Measurements from ENCODE around the gene NSUN6.
"Not testable (repeated sequence)": the region's sequence is repeated elsewhere in the genome, so short reads cannot be mapped to it uniquely, and the experiment has no call there.

The NSUN6 gene

GRCh38 chr10:18594574-18595156, 56.7 kb downstream of the NSUN6 start:
- Histone ChIP-seq H3K4me1 (ENCODE audit: control insufficient read depth, insufficient read depth, low read length) (no peaks in the 10 kb centered on the region), H3K4me3 (ENCODE audit: low read length) (no peak overlapping the region), H3K36me3 (ENCODE audit: control insufficient read depth, insufficient read depth, low read length) (no peaks in the 10 kb centered on the region), H3K27me3 (ENCODE audit: control insufficient read depth, insufficient read depth, low read length) (no peaks in the 10 kb centered on the region), H3K9me3 (ENCODE audit: control insufficient read depth, low read length) (no peaks in the 10 kb centered on the region), H3K9ac (ENCODE audit: low read length) (no peak overlapping the region)

GRCh38 chr10:18591141-18591540, 60.2 kb downstream of the NSUN6 start:
- H3K4me3 ChIP-seq (ENCODE audit: low read length); H3K9ac ChIP-seq (ENCODE audit: low read length); H3K36me3 ChIP-seq (ENCODE audit: control insufficient read depth, insufficient read depth, low read length); H3K4me1 ChIP-seq (ENCODE audit: control insufficient read depth, insufficient read depth, low read length); H3K9me3 ChIP-seq (ENCODE audit: control insufficient read depth, low read length); H3K27me3 ChIP-seq (ENCODE audit: control insufficient read depth, insufficient read depth, low read length): not testable (repeated sequence)

- H3K27me3 ChIP-seq (ENCODE audit: control insufficient read depth, insufficient read depth, low read length); H3K4me1 ChIP-seq (ENCODE audit: control insufficient read depth, insufficient read depth, low read length); H3K9ac ChIP-seq (ENCODE audit: low read length); H3K36me3 ChIP-seq (ENCODE audit: control insufficient read depth, insufficient read depth, low read length); H3K4me3 ChIP-seq (ENCODE audit: low read length); H3K9me3 ChIP-seq (ENCODE audit: control insufficient read depth, low read length): not testable (repeated sequence)
Observed at GRCh38 chr10:18586637-18587036, 64.8 kb downstream of the NSUN6 start.

- Histone ChIP-seq H3K4me1 (ENCODE audit: control insufficient read depth, insufficient read depth, low read length) (no peaks in the 10 kb centered on the region), H3K4me3 (ENCODE audit: low read length) (no peak overlapping the region), H3K9me3 (ENCODE audit: control insufficient read depth, low read length) (no peaks in the 10 kb centered on the region), H3K36me3 (ENCODE audit: control insufficient read depth, insufficient read depth, low read length) (no peaks in the 10 kb centered on the region), H3K9ac (ENCODE audit: low read length) (no peak overlapping the region), H3K27me3 (ENCODE audit: control insufficient read depth, insufficient read depth, low read length) (no peaks in the 10 kb centered on the region)
Observed at GRCh38 chr10:18583575-18584270, 67.7 kb downstream of the NSUN6 start.

- H3K27me3 ChIP-seq (ENCODE audit: control insufficient read depth, insufficient read depth, low read length): no peaks in the 10 kb centered on the region
Observed at GRCh38 chr10:18582803-18583202, 68.6 kb downstream of the NSUN6 start.

GRCh38 chr10:18577823-18578685, 73.3 kb downstream of the NSUN6 start:
- H3K4me3 ChIP-seq (ENCODE audit: low read length): no peak overlapping the region
- no peak overlapping the region for H3K9ac ChIP-seq (ENCODE audit: low read length)
- H3K36me3 ChIP-seq (ENCODE audit: control insufficient read depth, insufficient read depth, low read length): no peaks in the 10 kb centered on the region
- no peaks in the 10 kb centered on the region for H3K4me1 ChIP-seq (ENCODE audit: control insufficient read depth, insufficient read depth, low read length)
- no peaks in the 10 kb centered on the region for H3K27me3 ChIP-seq (ENCODE audit: control insufficient read depth, insufficient read depth, low read length)
- H3K9me3 ChIP-seq (ENCODE audit: control insufficient read depth, low read length): no peaks in the 10 kb centered on the region

More at GRCh38 chr10:18582803-18583202, 68.6 kb downstream of the NSUN6 start:
- no peaks in the 10 kb centered on the region for H3K9me3 ChIP-seq (ENCODE audit: control insufficient read depth, low read length)
- H3K9ac ChIP-seq (ENCODE audit: low read length): no peak overlapping the region
- H3K4me3 ChIP-seq (ENCODE audit: low read length): no peak overlapping the region
- no peaks in the 10 kb centered on the region for H3K4me1 ChIP-seq (ENCODE audit: control insufficient read depth, insufficient read depth, low read length)
- no peaks in the 10 kb centered on the region for H3K36me3 ChIP-seq (ENCODE audit: control insufficient read depth, insufficient read depth, low read length)

GRCh38 chr10:18576586-18576985, 74.8 kb downstream of the NSUN6 start:
- H3K9ac ChIP-seq (ENCODE audit: low read length): no peak overlapping the region
- no peaks in the 10 kb centered on the region for H3K9me3 ChIP-seq (ENCODE audit: control insufficient read depth, low read length)
- H3K4me3 ChIP-seq (ENCODE audit: low read length): no peak overlapping the region
- H3K36me3 ChIP-seq (ENCODE audit: control insufficient read depth, insufficient read depth, low read length): no peaks in the 10 kb centered on the region
- no peaks in the 10 kb centered on the region for H3K4me1 ChIP-seq (ENCODE audit: control insufficient read depth, insufficient read depth, low read length)
- no peaks in the 10 kb centered on the region for H3K27me3 ChIP-seq (ENCODE audit: control insufficient read depth, insufficient read depth, low read length)

- no peaks in the 10 kb centered on the region for H3K36me3 ChIP-seq (ENCODE audit: control insufficient read depth, insufficient read depth, low read length)
- H3K9me3 ChIP-seq (ENCODE audit: control insufficient read depth, low read length): no peaks in the 10 kb centered on the region
Observed at GRCh38 chr10:18572959-18573561, 78.3 kb downstream of the NSUN6 start.

GRCh38 chr10:18571780-18572179, 79.6 kb downstream of the NSUN6 start:
- Histone ChIP-seq H3K9me3 (ENCODE audit: control insufficient read depth, low read length) (no peaks in the 10 kb centered on the region), H3K4me3 (ENCODE audit: low read length) (no peak overlapping the region)

More at GRCh38 chr10:18572959-18573561, 78.3 kb downstream of the NSUN6 start:
- no peaks in the 10 kb centered on the region for H3K27me3 ChIP-seq (ENCODE audit: control insufficient read depth, insufficient read depth, low read length)
- no peaks in the 10 kb centered on the region for H3K4me1 ChIP-seq (ENCODE audit: control insufficient read depth, insufficient read depth, low read length)
- H3K9ac ChIP-seq (ENCODE audit: low read length): no peak overlapping the region
- no peak overlapping the region for H3K4me3 ChIP-seq (ENCODE audit: low read length)

GRCh38 chr10:18571076-18571475, 80.3 kb downstream of the NSUN6 start:
- Histone ChIP-seq H3K36me3 (ENCODE audit: control insufficient read depth, insufficient read depth, low read length) (no peaks in the 10 kb centered on the region), H3K27me3 (ENCODE audit: control insufficient read depth, insufficient read depth, low read length) (no peaks in the 10 kb centered on the region), H3K9ac (ENCODE audit: low read length) (no peak overlapping the region), H3K9me3 (ENCODE audit: control insufficient read depth, low read length) (no peaks in the 10 kb centered on the region), H3K4me3 (ENCODE audit: low read length) (no peak overlapping the region), H3K4me1 (ENCODE audit: control insufficient read depth, insufficient read depth, low read length) (no peaks in the 10 kb centered on the region)

More at GRCh38 chr10:18571780-18572179, 79.6 kb downstream of the NSUN6 start:
- no peaks in the 10 kb centered on the region for H3K27me3 ChIP-seq (ENCODE audit: control insufficient read depth, insufficient read depth, low read length)
- H3K4me1 ChIP-seq (ENCODE audit: control insufficient read depth, insufficient read depth, low read length): no peaks in the 10 kb centered on the region
- no peaks in the 10 kb centered on the region for H3K36me3 ChIP-seq (ENCODE audit: control insufficient read depth, insufficient read depth, low read length)
- no peak overlapping the region for H3K9ac ChIP-seq (ENCODE audit: low read length)

- not testable (repeated sequence) for H3K27me3 ChIP-seq (ENCODE audit: control insufficient read depth, insufficient read depth, low read length); H3K36me3 ChIP-seq (ENCODE audit: control insufficient read depth, insufficient read depth, low read length); H3K4me3 ChIP-seq (ENCODE audit: low read length); H3K4me1 ChIP-seq (ENCODE audit: control insufficient read depth, insufficient read depth, low read length); H3K9me3 ChIP-seq (ENCODE audit: control insufficient read depth, low read length); H3K9ac ChIP-seq (ENCODE audit: low read length)
Observed at GRCh38 chr10:18570386-18570785, 81.0 kb downstream of the NSUN6 start.
